GM18861 (cell line): ENCODE measurements around the gene ARHGAP42.

ENCODE experiments used
- ATAC-seq: cut with Tn5 transposase; IDR thresholded peaks from one replicate; pipeline ENCODE4 v1.9.1; 2021; ENCODE audit not compliant: unreplicated experiment

The ARHGAP42 gene

DNA sequence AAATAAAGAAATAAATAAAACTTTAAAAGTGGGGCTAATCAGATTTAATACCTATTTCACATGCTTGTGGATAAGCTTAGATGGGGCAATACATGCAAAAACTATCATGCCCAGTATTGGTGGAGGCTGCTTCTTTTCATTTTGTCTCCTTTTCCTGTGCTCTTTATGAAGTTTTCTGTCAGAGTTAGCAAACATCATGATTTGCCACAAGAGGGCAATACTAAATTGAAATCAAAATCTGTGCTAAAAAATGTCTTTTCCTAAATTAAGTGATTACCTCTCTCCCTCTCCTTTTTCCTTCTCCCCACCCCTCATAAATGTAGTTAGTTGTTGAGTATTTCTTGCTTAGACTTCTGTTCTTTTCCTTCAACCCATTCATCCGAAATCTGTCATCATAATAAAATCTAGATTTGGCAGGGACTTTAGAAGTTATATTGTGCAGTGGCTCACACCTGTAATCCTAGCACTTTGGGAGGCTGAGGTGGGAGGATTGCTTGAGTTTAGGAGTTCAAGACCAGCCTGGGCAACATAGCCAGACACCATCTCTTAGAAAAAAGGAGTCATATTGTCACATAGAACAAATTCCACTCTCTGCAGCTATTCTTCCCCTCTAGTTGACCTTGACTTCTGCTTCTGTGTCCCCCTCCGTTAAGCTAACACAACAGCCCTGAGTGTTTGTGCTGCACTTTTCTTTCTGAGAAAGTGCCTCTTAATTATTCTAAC is 4.7 kb upstream of the ARHGAP42 start:
- no peak for ATAC-seq

- ATAC-seq: no peak
These were observed 4.0 kb upstream of the ARHGAP42 start for GRCh38 chr11:100683126-100683525.

- peak; percentile 28 for ATAC-seq
These were observed 2.7 kb upstream of the ARHGAP42 start for GRCh38 chr11:100684101-100685065.

- no peak for ATAC-seq
These were observed 523 bp upstream of the ARHGAP42 start for GRCh38 chr11:100686476-100687053.

GRCh38 chr11:100687630-100688395 is 725 bp downstream of the ARHGAP42 start:
- peak; percentile 54 for ATAC-seq

DNA sequence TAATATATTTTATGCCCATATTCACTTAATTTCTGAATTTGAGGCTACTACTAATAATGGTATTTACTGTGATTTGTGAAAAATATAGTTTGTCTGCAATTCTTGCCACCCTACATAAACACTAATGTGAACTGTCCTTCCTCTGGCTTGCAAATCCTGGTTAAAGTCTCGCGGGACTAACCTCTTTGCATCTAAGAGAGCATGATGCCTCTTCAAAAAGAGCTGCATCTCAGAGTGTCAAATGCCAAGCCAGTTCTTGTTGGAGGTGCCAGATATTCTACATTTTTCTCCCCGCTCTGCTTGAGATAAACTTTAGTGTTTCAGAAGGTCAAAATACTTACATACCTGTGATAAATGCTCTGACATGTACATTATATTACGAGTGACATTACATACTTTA is 2.1 kb downstream of the ARHGAP42 start:
- ATAC-seq: no peak

GRCh38 chr11:100691896-100692653 is 5.0 kb downstream of the ARHGAP42 start:
- ATAC-seq: no peak

- no peak for ATAC-seq
These were observed 8.8 kb downstream of the ARHGAP42 start for GRCh38 chr11:100695911-100696310.

DNA sequence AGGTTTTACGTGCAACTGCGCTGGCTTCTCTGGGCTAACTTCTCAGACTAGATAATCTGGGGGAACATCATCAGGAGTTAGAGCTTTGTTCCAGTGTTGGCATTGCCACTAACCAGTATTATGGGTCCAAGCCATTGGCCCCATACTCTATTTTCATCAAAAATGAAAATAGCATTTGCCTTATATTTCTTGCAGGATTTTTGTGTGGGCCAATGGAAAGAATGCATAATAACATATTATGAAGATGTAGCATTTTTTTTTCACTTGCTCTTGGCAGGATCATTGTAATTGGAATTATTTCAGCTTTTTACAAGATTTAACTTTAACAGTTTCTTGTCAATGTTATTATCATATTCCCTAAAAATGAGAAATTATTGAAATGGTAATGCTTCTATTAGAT is 16.1 kb downstream of the ARHGAP42 start:
- no peak for ATAC-seq

DNA sequence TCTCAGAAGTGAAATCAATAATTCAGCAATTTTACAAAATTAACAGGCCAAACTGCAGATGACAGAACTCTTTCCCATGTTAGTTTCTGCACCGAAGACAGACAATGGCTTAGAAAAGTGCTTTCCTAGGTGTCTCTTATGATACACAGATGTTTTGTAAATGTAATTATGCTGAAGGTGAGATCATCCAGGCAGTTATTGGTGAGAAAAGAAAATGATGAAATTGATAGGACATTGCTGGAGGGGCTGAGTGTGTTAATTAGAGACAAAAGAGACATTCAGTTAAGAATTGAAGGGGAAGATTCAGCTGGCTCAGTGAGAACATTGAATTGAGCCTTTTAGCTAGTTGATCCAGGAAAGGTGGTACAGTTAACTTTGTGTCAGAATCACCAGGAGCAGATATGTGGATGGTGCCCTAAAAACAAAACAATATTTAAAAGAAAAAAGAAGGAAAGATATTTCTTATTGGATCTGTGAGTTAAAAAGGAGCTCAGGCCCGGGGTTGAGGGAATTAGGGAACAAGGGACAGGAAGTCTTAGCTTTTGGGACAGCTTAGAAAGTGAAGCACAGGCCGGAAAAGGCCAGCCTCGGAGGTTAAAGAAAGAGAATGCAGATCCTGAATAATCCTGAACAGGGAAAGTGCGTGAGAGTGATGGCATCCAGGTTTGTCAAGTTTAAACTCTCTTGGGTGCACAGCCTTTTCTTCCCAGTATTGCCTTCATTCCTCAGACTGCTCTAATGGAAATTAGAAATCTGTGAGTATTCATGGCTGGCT is 16.9 kb downstream of the ARHGAP42 start:
- ATAC-seq: no peak

DNA sequence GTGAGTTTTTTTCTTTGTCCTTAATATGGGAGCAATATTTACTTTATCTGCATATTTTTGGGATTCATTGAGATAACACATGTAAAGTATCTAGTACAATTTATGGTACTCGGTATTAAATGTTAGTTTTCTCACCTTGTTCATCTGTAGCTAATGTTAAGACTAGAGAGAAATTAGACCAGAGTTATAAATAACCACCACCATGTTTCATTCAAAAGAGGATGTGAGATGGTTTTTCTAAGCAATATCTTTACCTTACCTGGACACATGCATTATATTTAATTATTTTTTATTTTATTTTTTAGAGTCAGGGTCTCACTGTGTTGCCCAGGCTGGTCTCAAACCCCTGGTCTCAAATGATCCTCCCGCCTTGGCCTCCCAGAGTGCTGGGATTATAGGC is 18.4 kb downstream of the ARHGAP42 start:
- ATAC-seq: no peak

DNA sequence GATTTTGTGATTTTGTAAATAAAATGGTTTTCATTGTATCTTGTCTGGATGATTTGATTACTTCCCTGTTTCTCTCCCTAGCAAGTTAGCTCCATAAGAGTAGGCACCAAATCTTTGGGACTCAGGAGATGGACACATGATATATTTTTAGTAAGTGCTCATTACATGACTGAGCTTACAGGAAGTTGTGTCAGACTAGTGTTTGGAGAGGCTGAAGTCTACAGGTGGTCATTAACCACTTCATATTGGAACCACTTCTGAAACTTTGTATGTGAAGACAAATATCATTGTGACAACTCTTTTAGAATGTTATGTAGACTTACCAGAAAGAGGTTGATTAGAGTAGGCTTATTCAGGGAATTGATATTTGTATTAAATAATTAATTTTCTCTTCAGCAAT is 19.1 kb downstream of the ARHGAP42 start:
- peak; percentile 46 for ATAC-seq

DNA sequence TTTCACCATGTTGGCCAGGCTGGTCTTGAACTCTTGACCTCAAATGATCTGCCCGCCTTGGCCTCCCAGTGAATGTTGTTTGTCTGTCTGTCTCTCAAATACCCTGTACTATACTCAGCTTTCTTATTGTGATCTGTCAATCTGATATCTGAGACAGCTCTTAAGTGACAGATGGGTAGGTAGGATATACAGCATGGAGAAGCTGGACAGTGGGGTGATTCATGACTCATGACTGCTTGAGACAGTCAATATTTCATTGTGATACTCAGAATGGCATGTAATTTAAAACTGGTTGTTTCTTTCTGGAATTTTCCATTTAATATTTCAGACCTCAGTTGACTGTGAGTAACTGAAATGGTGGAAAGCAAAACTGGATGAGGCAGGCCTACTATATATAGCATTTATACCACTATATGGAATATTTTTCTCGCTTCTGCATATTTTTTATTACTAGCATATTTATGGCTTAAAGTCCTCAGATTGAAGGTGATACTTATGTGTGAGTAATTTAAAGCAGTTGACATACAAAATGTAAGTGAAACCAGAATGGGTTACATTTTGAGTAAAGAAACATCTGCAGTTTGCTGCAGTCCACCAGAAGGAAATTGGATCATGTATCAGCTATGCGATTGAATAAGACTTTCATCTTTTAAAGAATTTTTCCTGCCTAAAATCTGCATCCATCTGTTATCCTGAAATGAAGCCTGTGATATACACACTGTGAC is 22.3 kb downstream of the ARHGAP42 start:
- peak; percentile 64 for ATAC-seq

GRCh38 chr11:100711984-100712383 is 24.9 kb downstream of the ARHGAP42 start:
- no peak for ATAC-seq

- no peak for ATAC-seq
These were observed 25.5 kb downstream of the ARHGAP42 start for GRCh38 chr11:100712583-100712982.

DNA sequence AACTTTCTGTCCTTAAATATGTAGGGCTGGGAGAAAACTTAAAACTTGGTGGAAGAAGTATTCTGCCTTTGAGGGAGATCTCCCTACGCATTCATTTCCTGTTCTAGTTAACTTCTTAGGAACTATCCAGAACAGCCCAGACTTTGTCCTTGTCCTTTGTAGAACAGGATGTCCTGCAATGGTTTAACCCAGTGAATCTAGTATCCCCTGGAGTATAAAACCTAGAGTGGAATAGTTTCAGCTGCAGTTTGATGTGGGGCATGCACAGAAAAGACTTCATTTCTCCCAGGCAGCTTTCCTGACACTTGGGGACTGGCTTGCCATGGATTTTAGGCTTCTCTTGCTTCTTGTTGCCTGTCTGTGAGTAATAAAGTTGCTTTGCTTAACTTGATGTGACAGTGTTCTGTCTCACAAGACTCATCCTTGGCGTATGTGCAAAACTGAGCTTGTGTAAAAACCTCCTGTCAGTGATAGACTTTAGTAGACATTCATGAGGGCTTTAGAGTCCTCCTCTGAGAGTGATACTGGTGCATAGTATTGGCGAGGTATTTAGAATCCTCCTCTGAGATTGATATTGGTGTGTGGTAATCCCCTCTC is 28.2 kb downstream of the ARHGAP42 start:
- ATAC-seq: no peak

GRCh38 chr11:100716838-100717237 is 29.8 kb downstream of the ARHGAP42 start:
- ATAC-seq: no peak

GRCh38 chr11:100719362-100719761 is 32.3 kb downstream of the ARHGAP42 start:
- ATAC-seq: no peak
